Transverse colon (tissue), 4 donors: ENCODE results near the gene PRLR.

Experiments used
- EP300 ChIP-seq: sonication (generic); formaldehyde crosslinking; IDR thresholded peaks from one replicate; pipeline ENCODE4 v1.6.1; 2017; ENCODE audit warnings: antibody characterized with exemption, low read depth
- POLR2A ChIP-seq: fragments of 450-650 bp; IDR thresholded peaks from one replicate; pipeline ENCODE4 v1.6.1; 2016; ENCODE audit warnings: antibody characterized with exemption, mild to moderate bottlenecking, moderate library complexity
- POLR2AphosphoS5 ChIP-seq, 3 donors: sonication (generic); formaldehyde crosslinking; IDR thresholded peaks; one replicate each; pipeline ENCODE4 v1.6.1; 2016; ENCODE audit warnings: antibody characterized with exemption in 3 of 3
- TF ChIP-seq, protein P1 (sequence below), 5 experiments: fragments of 200-600 bp in 3 of 5; fragments of 450-650 bp in 2 of 5; sonication (generic) in 3 of 5; IDR thresholded peaks; 1 replicate in 2 of 5; 2 replicates in 3 of 5; pipeline ENCODE4 v1.5.1; 2016 to 2017; ENCODE audit warnings: antibody characterized with exemption in 5 of 5, inconsistent platforms in 3 of 5, mild to moderate bottlenecking in 2 of 5, moderate library complexity in 1 of 5

DNA sequence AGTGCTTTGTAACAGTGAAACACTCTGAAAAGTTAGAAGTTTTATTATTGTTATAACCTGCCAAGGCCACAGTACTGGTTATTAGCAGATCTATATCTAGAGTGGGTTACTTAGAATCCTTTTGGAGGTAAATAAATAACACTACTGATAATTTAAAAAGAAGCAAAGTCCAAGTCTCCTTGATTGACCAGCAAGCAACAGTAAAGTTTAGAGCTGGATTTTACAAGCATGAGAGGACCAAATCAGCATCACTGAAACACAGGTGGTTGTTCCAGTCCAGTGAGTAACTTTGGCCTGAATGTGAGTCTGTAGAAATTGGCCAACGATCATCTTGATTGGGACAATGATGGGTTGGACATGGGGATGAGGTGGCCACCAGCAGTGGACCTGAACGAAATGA is 105.4 kb downstream of the PRLR start:
- TF ChIP-seq, protein P1, sequence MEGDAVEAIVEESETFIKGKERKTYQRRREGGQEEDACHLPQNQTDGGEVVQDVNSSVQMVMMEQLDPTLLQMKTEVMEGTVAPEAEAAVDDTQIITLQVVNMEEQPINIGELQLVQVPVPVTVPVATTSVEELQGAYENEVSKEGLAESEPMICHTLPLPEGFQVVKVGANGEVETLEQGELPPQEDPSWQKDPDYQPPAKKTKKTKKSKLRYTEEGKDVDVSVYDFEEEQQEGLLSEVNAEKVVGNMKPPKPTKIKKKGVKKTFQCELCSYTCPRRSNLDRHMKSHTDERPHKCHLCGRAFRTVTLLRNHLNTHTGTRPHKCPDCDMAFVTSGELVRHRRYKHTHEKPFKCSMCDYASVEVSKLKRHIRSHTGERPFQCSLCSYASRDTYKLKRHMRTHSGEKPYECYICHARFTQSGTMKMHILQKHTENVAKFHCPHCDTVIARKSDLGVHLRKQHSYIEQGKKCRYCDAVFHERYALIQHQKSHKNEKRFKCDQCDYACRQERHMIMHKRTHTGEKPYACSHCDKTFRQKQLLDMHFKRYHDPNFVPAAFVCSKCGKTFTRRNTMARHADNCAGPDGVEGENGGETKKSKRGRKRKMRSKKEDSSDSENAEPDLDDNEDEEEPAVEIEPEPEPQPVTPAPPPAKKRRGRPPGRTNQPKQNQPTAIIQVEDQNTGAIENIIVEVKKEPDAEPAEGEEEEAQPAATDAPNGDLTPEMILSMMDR (IDR thresholded peaks at IDR 0.05) = no peak
- TF ChIP-seq POLR2AphosphoS5 (IDR thresholded peaks at IDR 0.05) = no peak
- TF ChIP-seq POLR2A = no peak
- no peak for TF ChIP-seq EP300
